IMR-90 (cell line): ENCODE measurements around the gene TMEM221. TPM values are rescaled to one million over a fixed set of nuclear protein-coding genes. Genes with fewer than 3 reads are reported as not detected.

ENCODE experiments used
- ATAC-seq: fragments of 200-7000 bp; cut with Tn5 transposase; 2 replicates; pipeline ENCODE4 v1.9.1; 2020; ENCODE audit warnings: low read depth, mild to moderate bottlenecking, moderate library complexity
- BruUV-seq: library from RNA; stranded (reverse); fragments of 400-500 nt; replicated peaks from 2 replicates; lab custom pipeline; 2021; lab: Mats Ljungman, UMichigan
- CTCF ChIA-PET: fragments of 300-600 bp; formaldehyde crosslinking; extraction: SDS; loops from one replicate; lab custom pipeline; 2021; ENCODE audit warnings: antibody characterized with exemption; lab: Yijun Ruan, JAX
- POLR2A ChIA-PET: fragments of 300-600 bp; sonication (Branson Sonifier 250); formaldehyde crosslinking; loops from one replicate; lab custom pipeline; 2022; ENCODE audit warnings: antibody characterized with exemption; ENCODE audit not compliant: unreplicated experiment; lab: Charles Lee
- DNase-seq: peaks from one replicate; pipeline ENCODE4 v3.0.0; 2013
- H2AFZ ChIP-seq: replicated peaks from 2 replicates; pipeline ENCODE3; 2013; ENCODE audit warnings: low read length, mild to moderate bottlenecking; ENCODE audit not compliant: poor library complexity
- H2AK5ac ChIP-seq: 2 replicates; pipeline ENCODE4 v1.6.1; 2013; ENCODE audit warnings: low read depth, low read length, inconsistent platforms
- H2AK9ac ChIP-seq: replicated peaks from 2 replicates; pipeline ENCODE3; 2013; ENCODE audit warnings: mild to moderate bottlenecking, low read depth, low read length, moderate library complexity; ENCODE audit not compliant: poor library complexity
- H2BK120ac ChIP-seq: 2 replicates; pipeline ENCODE4 v1.6.1; 2013; ENCODE audit warnings: low read depth, low read length, inconsistent platforms
- H2BK15ac ChIP-seq: 3 replicates; pipeline ENCODE4 v1.6.1; 2013; ENCODE audit warnings: low read depth, low read length, inconsistent platforms
- H2BK20ac ChIP-seq: 2 replicates; pipeline ENCODE4 v1.6.1; 2013; ENCODE audit warnings: low read depth, mild to moderate bottlenecking, inconsistent platforms, low read length, moderate library complexity
- H2BK5ac ChIP-seq: 2 replicates; pipeline ENCODE4 v1.6.1; 2013; ENCODE audit warnings: mild to moderate bottlenecking, low read depth, low read length, inconsistent platforms; ENCODE audit not compliant: poor library complexity, severe bottlenecking
- H3K14ac ChIP-seq: replicated peaks from 2 replicates; pipeline ENCODE4 v1.6.1; 2013; ENCODE audit warnings: low read depth, low read length, inconsistent platforms
- H3K18ac ChIP-seq: 2 replicates; pipeline ENCODE4 v1.6.1; 2013; ENCODE audit warnings: low read depth, low read length, control low read depth
- H3K23ac ChIP-seq: 2 replicates; pipeline ENCODE4 v1.6.1; 2013; ENCODE audit warnings: low read depth, low read length, inconsistent platforms
- H3K27ac ChIP-seq: 2 replicates; pipeline ENCODE4 v1.5.1; 2013; ENCODE audit warnings: mild to moderate bottlenecking, control low read depth, low read length; ENCODE audit not compliant: insufficient read depth
- H3K27me3 ChIP-seq: 2 replicates; pipeline ENCODE4 v1.6.1; 2013; ENCODE audit warnings: low read length; ENCODE audit not compliant: control insufficient read depth, insufficient read depth
- H3K36me3 ChIP-seq: 2 replicates; pipeline ENCODE4 v1.6.1; 2013; ENCODE audit warnings: low read length, mixed read lengths; ENCODE audit not compliant: control insufficient read depth, insufficient read depth
- H3K4ac ChIP-seq: 2 replicates; pipeline ENCODE4 v1.6.1; 2013; ENCODE audit warnings: low read depth, low read length, inconsistent platforms
- H3K4me1 ChIP-seq: 2 replicates; pipeline ENCODE4 v1.6.1; 2013; ENCODE audit warnings: low read length, mixed read lengths; ENCODE audit not compliant: control insufficient read depth, insufficient read depth
- H3K4me2 ChIP-seq: 2 replicates; pipeline ENCODE4 v1.6.1; 2013; ENCODE audit warnings: low read depth, mild to moderate bottlenecking, control low read depth, low read length, moderate library complexity
- H3K4me3 ChIP-seq: 2 replicates; pipeline ENCODE4 v1.5.1; 2013; ENCODE audit warnings: low read depth, mild to moderate bottlenecking, control low read depth, low read length, moderate library complexity; ENCODE audit not compliant: insufficient read depth
- H3K56ac ChIP-seq: 2 replicates; pipeline ENCODE4 v1.6.1; 2013; ENCODE audit warnings: low read length, inconsistent platforms; ENCODE audit not compliant: insufficient read depth; ENCODE audit errors: extremely low read depth
- H3K79me1 ChIP-seq, 2 experiments: 2 replicates each; pipeline ENCODE4 v1.6.1; 2013; ENCODE audit warnings: low read length in 2 of 2, inconsistent platforms in 1 of 2, low read depth in 1 of 2
- H3K9ac ChIP-seq: 2 replicates; pipeline ENCODE4 v1.6.1; 2013; ENCODE audit warnings: low read depth, low read length, control low read depth
- H3K9me1 ChIP-seq: 2 replicates; pipeline ENCODE4 v1.6.1; 2013; ENCODE audit warnings: low read length, inconsistent platforms; ENCODE audit not compliant: insufficient read depth
- H3K9me3 ChIP-seq: 2 replicates; pipeline ENCODE4 v1.6.1; 2013; ENCODE audit warnings: low read length; ENCODE audit not compliant: control insufficient read depth, insufficient read depth
- H4K20me1 ChIP-seq: 2 replicates; pipeline ENCODE4 v1.6.1; 2013; ENCODE audit warnings: low read length, inconsistent platforms; ENCODE audit not compliant: insufficient read depth
- H4K5ac ChIP-seq: 2 replicates; pipeline ENCODE4 v1.6.1; 2013; ENCODE audit warnings: mild to moderate bottlenecking, low read depth, low read length, control low read depth
- H4K8ac ChIP-seq, 2 experiments: 2 replicates each; pipeline ENCODE4 v1.6.1; 2013; ENCODE audit warnings: low read depth in 2 of 2, low read length in 2 of 2, control low read depth in 1 of 2, inconsistent platforms in 1 of 2
- H4K91ac ChIP-seq: 2 replicates; pipeline ENCODE4 v1.6.1; 2013; ENCODE audit warnings: low read depth, low read length, inconsistent platforms; ENCODE audit not compliant: insufficient read depth
- BHLHE40 ChIP-seq: fragments of 150-350 bp; IDR thresholded peaks from 2 replicates; pipeline ENCODE4 v1.6.1; 2016; ENCODE audit warnings: mild to moderate bottlenecking, low read depth, low read length
- CEBPB ChIP-seq: IDR thresholded peaks from 2 replicates; pipeline ENCODE4 v1.6.1; 2012; ENCODE audit warnings: low read depth, low read length, improper control_type of control experiment
- CHD1 ChIP-seq: IDR thresholded peaks from 2 replicates; pipeline ENCODE4 v1.6.1; 2012; ENCODE audit warnings: low read depth, low read length, improper control_type of control experiment
- CTCF ChIP-seq: conservative IDR thresholded peaks from 2 replicates; pipeline ENCODE4 v1.5.1; 2012; ENCODE audit warnings: mild to moderate bottlenecking, low read depth, low read length, improper control_type of control experiment
- ELK1 ChIP-seq: fragments of 150-350 bp; IDR thresholded peaks from 2 replicates; pipeline ENCODE4 v1.6.1; 2016; ENCODE audit warnings: low read depth, mild to moderate bottlenecking, low read length, moderate library complexity, borderline replicate concordance
- FOS ChIP-seq: fragments of 150-350 bp; IDR thresholded peaks from 2 replicates; pipeline ENCODE4 v1.6.1; 2016; ENCODE audit warnings: low read depth, low read length
- MAFK ChIP-seq: IDR thresholded peaks from 2 replicates; pipeline ENCODE4 v1.6.1; 2012; ENCODE audit warnings: low read depth, low read length, improper control_type of control experiment
- MAZ ChIP-seq: IDR thresholded peaks from 2 replicates; pipeline ENCODE4 v1.6.1; 2012; ENCODE audit warnings: low read depth, mild to moderate bottlenecking, low read length, improper control_type of control experiment, moderate library complexity, borderline replicate concordance
- MXI1 ChIP-seq: IDR thresholded peaks from 2 replicates; pipeline ENCODE4 v1.6.1; 2012; ENCODE audit warnings: low read depth, mild to moderate bottlenecking, low read length, moderate library complexity, borderline replicate concordance
- NFE2L2 ChIP-seq: fragments of 150-350 bp; IDR thresholded peaks from 2 replicates; pipeline ENCODE4 v1.6.1; 2016; ENCODE audit warnings: low read depth, mild to moderate bottlenecking, low read length
- POLR2A ChIP-seq: IDR thresholded peaks from 2 replicates; pipeline ENCODE4 v1.6.1; 2012; ENCODE audit warnings: mild to moderate bottlenecking, low read depth, low read length
- RAD21 ChIP-seq: IDR thresholded peaks from 2 replicates; pipeline ENCODE4 v1.6.1; 2012; ENCODE audit warnings: low read length, improper control_type of control experiment
- RCOR1 ChIP-seq: IDR thresholded peaks from 2 replicates; pipeline ENCODE4 v1.6.1; 2012; ENCODE audit warnings: mild to moderate bottlenecking, low read length, improper control_type of control experiment; ENCODE audit not compliant: insufficient replicate concordance
- SMC3 ChIP-seq: fragments of 150-350 bp; IDR thresholded peaks from 2 replicates; pipeline ENCODE4 v1.6.1; 2016; ENCODE audit warnings: low read depth, mild to moderate bottlenecking, antibody characterized with exemption, low read length, moderate library complexity
- WGBS, 2 experiments: methylation state at CpG; one replicate each; pipeline versions ENCODE4 v1.1.5 to v1.1.7; 2013; ENCODE audit warnings: missing lambda C conversion rate in 2 of 2; ENCODE audit not compliant: insufficient read length in 1 of 2; ENCODE audit errors: extremely low coverage in 2 of 2; 5-methylcytosine and 5-hydroxymethylcytosine counted together
- dilution Hi-C: fragments of 300-500 bp; cut with HindIII; formaldehyde crosslinking; loops from one replicate; pipeline ENCODE4 v1.14.3; 2018; ENCODE audit warnings: low sequenced_read_pairs; ENCODE audit not compliant: unreplicated experiment
- in situ Hi-C: fragments of 300-500 bp; cut with MboI; formaldehyde crosslinking; loops from 3 replicates; pipeline ENCODE4 v1.14.3; 2019; ENCODE audit warnings: low sequenced_read_pairs, inconsistent platforms, mixed read lengths
- intact Hi-C: fragments of 100-400 bp; cut with micrococcal nuclease; formaldehyde crosslinking; loops from 2 replicates; pipeline ENCODE4 v1.10.0; 2022
- polyA plus RNA-seq, 3 experiments: library from polyadenylated mRNA; depleted of rRNA; stranded (reverse); fragments of >200 nt; gene quantifications; 2 replicates each; pipeline ENCODE4 v1.2.3, GENCODE V29; 2012; ENCODE audit warnings: low replicate concordance in 1 of 3
- total RNA-seq: library from RNA; depleted of rRNA; stranded (reverse); fragments of >200 nt; gene quantifications from 2 replicates; pipeline ENCODE4 v1.2.3, GENCODE V29; 2012

TMEM221 gene
- total and polyA plus RNA-seq, 2 of the 4 experiments (the other 2 are of a cell fraction), result 0.12 TPM; not detected in 1

GRCh38 chr19:17467471-17468301, 19.2 kb upstream of the TMEM221 start:
- H2BK120ac ChIP-seq, result no peak overlapping the region
- ChIA-PET POLR2A (no interaction called here), CTCF (no interaction called here)
- in situ Hi-C loops, result no loop called here
- no peak overlapping the region; the same call in 1 of the 2 replicates for H3K23ac ChIP-seq
- H3K27me3 ChIP-seq, result peaks cover 6% of the 10 kb centered on the region; the same call in 1 of the 2 replicates
- H3K4me3 ChIP-seq, result no peak overlapping the region
- intact Hi-C loops, result no loop called here
- no peak overlapping the region for H2AFZ ChIP-seq
- H3K9me1 ChIP-seq, result no peaks in the 10 kb centered on the region
- H4K5ac ChIP-seq, result no peak overlapping the region
- H3K4me1 ChIP-seq, result peaks cover 10% of the 10 kb centered on the region
- H3K9ac ChIP-seq, result no peak overlapping the region
- no peak overlapping the region for H3K14ac ChIP-seq
- no peak overlapping the region for H2BK20ac ChIP-seq
- H4K8ac ChIP-seq, result peak overlapping the region in 1 of 2 experiments; percentile 60; a peak in 3 of 4 replicates
- no CpG with 5 or more reads among the region's 12 CpGs for WGBS, 2 experiments
- no peak overlapping the region for H2AK9ac ChIP-seq
- H3K18ac ChIP-seq, result no peak overlapping the region
- H3K36me3 ChIP-seq, result no peaks in the 10 kb centered on the region
- no peak overlapping the region for H2BK5ac ChIP-seq
- no peak overlapping the region for H3K4me2 ChIP-seq
- no peak for DNase-seq
- no TSS peak for BruUV-seq
- H4K91ac ChIP-seq, result no peak overlapping the region; the same call in 1 of the 2 replicates
- no peak overlapping the region for H2BK15ac ChIP-seq
- peaks cover 4 to 20% of the 10 kb centered on the region in 2 experiments; a peak in 3 of 4 replicates for H3K79me1 ChIP-seq
- H3K4ac ChIP-seq, result no peak overlapping the region
- H2AK5ac ChIP-seq, result 0 out of 2 replicates have a peak overlapping the region, but pooled peaks have one; percentile 18
- dilution Hi-C loops, result no loop called here
- no peak for ATAC-seq
- no peaks in the 10 kb centered on the region for H3K9me3 ChIP-seq
- no peak overlapping the region for H3K56ac ChIP-seq
- peaks cover 6% of the 10 kb centered on the region; the same call in 1 of the 2 replicates for H4K20me1 ChIP-seq
- no peak overlapping the region for H3K27ac ChIP-seq
- TF ChIP-seq ELK1 (no peak), NFE2L2 (no peak), CTCF (no peak), FOS (no peak), MAZ (no peak), CHD1 (no peak), SMC3 (no peak), MAFK (no peak), CEBPB (no peak), RAD21 (no peak), RCOR1 (no peak), MXI1 (no peak), POLR2A (no peak), BHLHE40 (no peak)
